Measurements from ENCODE around the gene MYBPC1. TPM values are rescaled to one million over a fixed set of nuclear protein-coding genes. Genes with fewer than 3 reads are reported as not detected.

The MYBPC1 gene
- total and polyA plus RNA-seq, 2 of the 13 experiments (the other 11 are each of a cell fraction or from before 2014, with no cell fraction given): 0.31 to 0.53 TPM

GRCh38 chr12:101720118-101720517 is 125.3 kb downstream of the MYBPC1 start:
- intact Hi-C loops (cut with micrococcal nuclease; ENCODE audit: unreplicated experiment): no loop called here
- H3K27me3 ChIP-seq (ENCODE audit: control insufficient read depth in 1 of 2, insufficient read depth in 2 of 2, low read length in 2 of 2): no peaks in the 10 kb centered on the region
- FAIRE-seq (no peak), ATAC-seq (no peak), DNase-seq (ENCODE audit: low spot score) (no peak)
- H3K36me3 ChIP-seq (replicated peaks in 1 of 2; ENCODE audit: control insufficient read depth in 1 of 2, insufficient read depth in 2 of 2, low read length in 2 of 2): peaks cover 4 to 66% of the 10 kb centered on the region in 2 experiments
- in situ Hi-C loops (cut with HindIII; ENCODE audit: extremely low pct_ligation_motif_present, low pct_unique_long_range_greater_than_20kb): no loop called here
- POLR2A ChIA-PET: no interaction called here
- no peak overlapping the region for H3K27ac ChIP-seq (ENCODE audit: extremely low read length, insufficient read depth, low read length)
- TF ChIP-seq ZNF672 (CRISPR knock-in tag; IDR thresholded peaks at IDR 0.05): no peak
- TF ChIP-seq ZNF660 (CRISPR knock-in tag; IDR thresholded peaks at IDR 0.05; ENCODE audit: borderline replicate concordance, low read depth): no peak
- TF ChIP-seq ZNF766 (CRISPR knock-in tag; IDR thresholded peaks at IDR 0.05; ENCODE audit: borderline replicate concordance): no peak
- no peak for TF ChIP-seq ZBTB44 (CRISPR knock-in tag; IDR thresholded peaks at IDR 0.05)
- no peak for TF ChIP-seq ZNF792 (CRISPR knock-in tag; IDR thresholded peaks at IDR 0.05)
- no peak for TF ChIP-seq ZNF724P (CRISPR knock-in tag; IDR thresholded peaks at IDR 0.05; ENCODE audit: borderline replicate concordance)
- H3K9me3 ChIP-seq (ENCODE audit: low read length): no peaks in the 10 kb centered on the region
- no peak overlapping the region for H3K4me2 ChIP-seq (ENCODE audit: low read depth, low read length)
- no TSS peak for BruUV-seq (replicated peaks)
- H3K9ac ChIP-seq (ENCODE audit: insufficient read depth, low read depth, low read length): no peak overlapping the region
- no peaks in the 10 kb centered on the region for H4K20me1 ChIP-seq (ENCODE audit: insufficient read depth, low read length)
- CTCF ChIA-PET (ENCODE audit: low intra/inter-chr PET ratio, low total read pairs): no interaction called here
- H3K4me1 ChIP-seq (ENCODE audit: insufficient read depth, low read length): peaks cover under 1% of the 10 kb centered on the region
- H3K4me3 ChIP-seq (replicated peaks in 1 of 3; ENCODE audit: insufficient read depth in 1 of 3, low read depth in 2 of 3, low read length in 3 of 3): no peak overlapping the region
- no peak overlapping the region for H2AFZ ChIP-seq (ENCODE audit: low read length)
- peaks cover 31% of the 10 kb centered on the region for H3K79me2 ChIP-seq (ENCODE audit: insufficient read depth, low read length)

GRCh38 chr12:101722392-101722791 is 127.6 kb downstream of the MYBPC1 start:
- FAIRE-seq (no peak), DNase-seq (ENCODE audit: low spot score) (no peak), ATAC-seq (no peak)
- no peak overlapping the region for H3K4me2 ChIP-seq (ENCODE audit: low read depth, low read length)
- POLR2A ChIA-PET: no interaction called here
- WGBS (ENCODE audit: low lambda C conversion rate): over 99% methylated on average over 4 of the region's 4 CpGs
- peaks cover 8% of the 10 kb centered on the region for H3K79me2 ChIP-seq (ENCODE audit: insufficient read depth, low read length)
- intact Hi-C loops (cut with micrococcal nuclease; ENCODE audit: unreplicated experiment): no loop called here
- no peak overlapping the region for H3K27ac ChIP-seq (ENCODE audit: extremely low read length, insufficient read depth, low read length)
- no peaks in the 10 kb centered on the region for H3K27me3 ChIP-seq (ENCODE audit: control insufficient read depth in 1 of 2, insufficient read depth in 2 of 2, low read length in 2 of 2)
- in situ Hi-C loops (cut with HindIII; ENCODE audit: extremely low pct_ligation_motif_present, low pct_unique_long_range_greater_than_20kb): no loop called here
- H3K4me3 ChIP-seq (replicated peaks in 1 of 3; ENCODE audit: insufficient read depth in 1 of 3, low read depth in 2 of 3, low read length in 3 of 3): no peak overlapping the region
- H3K36me3 ChIP-seq (replicated peaks in 1 of 2; ENCODE audit: control insufficient read depth in 1 of 2, insufficient read depth in 2 of 2, low read length in 2 of 2): peaks cover 4 to 71% of the 10 kb centered on the region in 2 experiments
- H3K4me1 ChIP-seq (ENCODE audit: insufficient read depth, low read length): no peaks in the 10 kb centered on the region; the same call in 1 of the 2 replicates
- H2AFZ ChIP-seq (ENCODE audit: low read length): no peak overlapping the region
- no TSS peak for BruUV-seq (replicated peaks)
- CTCF ChIA-PET (ENCODE audit: low intra/inter-chr PET ratio, low total read pairs): no interaction called here
- no peak for TF ChIP-seq ZNF20 (CRISPR knock-in tag; IDR thresholded peaks at IDR 0.05)
- TF ChIP-seq ZNF691 (CRISPR knock-in tag; IDR thresholded peaks at IDR 0.05; ENCODE audit: borderline replicate concordance, low read depth): no peak
- TF ChIP-seq TARDBP (CRISPR knock-in tag; IDR thresholded peaks at IDR 0.05): no peak
- TF ChIP-seq SIN3A (IDR thresholded peaks at IDR 0.05; ENCODE audit: borderline replicate concordance, low read depth, low read length): no peak
- TF ChIP-seq ZFY (CRISPR knock-in tag; IDR thresholded peaks at IDR 0.05): no peak
- no peak for TF ChIP-seq ZNF782 (CRISPR knock-in tag; IDR thresholded peaks at IDR 0.05; ENCODE audit: borderline replicate concordance)
- TF ChIP-seq ETV5 (CRISPR knock-in tag; IDR thresholded peaks at IDR 0.05; ENCODE audit: borderline replicate concordance): no peak
- no peak for TF ChIP-seq ZNF446 (CRISPR knock-in tag; IDR thresholded peaks at IDR 0.05)
- TF ChIP-seq FOXK1 (CRISPR knock-in tag; IDR thresholded peaks at IDR 0.05; ENCODE audit: borderline replicate concordance, low read depth): no peak
- TF ChIP-seq ZNF343 (CRISPR knock-in tag; IDR thresholded peaks at IDR 0.05): no peak
- no peak for TF ChIP-seq ZNF354B (CRISPR knock-in tag; IDR thresholded peaks at IDR 0.05)
- no peak overlapping the region for H3K9ac ChIP-seq (ENCODE audit: insufficient read depth, low read depth, low read length)
- H3K9me3 ChIP-seq (ENCODE audit: low read length): no peaks in the 10 kb centered on the region
- no peaks in the 10 kb centered on the region for H4K20me1 ChIP-seq (ENCODE audit: insufficient read depth, low read length)
